Activated naive CD4-positive, alpha-beta T cell treated with Interleukin-2 at 50 U/mL for 16 hours (primary cell): ENCODE results near the gene CTNND2.

Source experiments
- DNase-seq: peaks from one replicate; pipeline ENCODE4 v3.0.0-alpha.2; 2020

CTNND2 gene

DNA sequence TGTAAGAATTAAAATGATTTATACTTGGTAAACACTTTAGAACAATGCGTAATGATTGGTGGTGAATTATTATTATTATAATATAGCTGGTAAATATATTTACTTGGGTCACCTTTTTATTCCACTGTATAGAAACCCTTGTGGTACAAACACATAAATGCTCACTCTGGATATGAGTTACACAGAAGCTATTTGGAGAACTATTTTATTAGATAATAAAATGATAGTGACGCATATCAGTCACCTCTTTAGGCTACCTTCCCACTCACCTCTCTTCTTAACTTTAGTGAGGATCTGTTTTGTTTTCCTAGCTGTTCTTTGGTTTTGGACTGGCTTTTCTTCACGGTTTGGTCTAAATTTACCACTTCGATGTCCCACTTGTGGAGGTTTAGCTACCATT lies 605.4 kb downstream of the CTNND2 start:
- no peak for DNase-seq

DNA sequence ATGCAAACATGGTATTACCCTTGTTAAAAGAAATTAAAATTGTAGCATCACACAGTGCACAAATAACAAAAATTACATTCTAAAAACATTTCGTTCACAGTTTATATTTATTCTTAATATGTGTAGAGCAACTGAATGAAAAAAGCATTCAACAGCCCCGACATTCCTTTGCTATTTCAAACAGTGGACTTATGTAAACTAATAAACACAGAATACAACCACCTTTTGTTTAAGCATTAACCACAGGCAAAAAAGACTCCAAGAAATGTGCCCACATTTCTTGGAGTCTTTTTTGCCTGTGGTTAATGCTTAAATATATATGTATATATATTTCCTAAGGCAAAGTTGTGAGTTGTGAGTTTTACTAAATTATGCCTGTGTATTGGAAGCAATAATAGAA lies 610.7 kb downstream of the CTNND2 start:
- no peak for DNase-seq

DNA sequence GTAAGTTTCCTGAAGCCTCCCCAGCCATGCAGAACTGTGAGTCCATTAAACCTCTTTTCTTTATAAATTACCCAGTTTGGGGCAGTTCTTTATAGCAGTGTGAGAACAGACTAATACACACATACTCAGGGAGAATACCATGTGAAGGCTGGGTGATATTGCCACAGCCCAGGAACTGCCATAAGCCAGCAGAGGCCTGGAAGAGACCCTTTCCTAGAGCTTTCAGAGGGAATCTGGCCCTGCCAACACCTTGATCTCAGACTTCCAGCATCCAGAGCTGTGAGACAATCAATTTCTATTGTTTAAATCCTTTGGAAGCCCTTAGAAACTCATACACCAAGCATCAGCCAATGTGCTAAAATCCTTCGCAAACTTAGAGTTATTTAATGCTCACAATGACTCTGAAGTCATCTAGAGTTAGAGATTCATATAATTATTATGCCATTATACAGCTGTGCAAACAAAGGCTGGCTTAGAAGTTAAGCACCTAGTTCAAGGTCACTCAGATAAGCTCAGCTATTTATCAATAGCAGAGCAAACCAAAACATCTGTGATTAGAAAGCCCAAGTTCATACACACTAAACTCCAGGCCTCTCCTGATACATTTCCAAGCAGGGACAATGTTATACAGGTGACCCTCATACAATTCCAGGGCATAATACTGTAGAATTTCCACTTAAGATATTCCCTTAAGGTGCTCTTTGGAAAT lies 611.4 kb downstream of the CTNND2 start:
- DNase-seq = no peak

DNA sequence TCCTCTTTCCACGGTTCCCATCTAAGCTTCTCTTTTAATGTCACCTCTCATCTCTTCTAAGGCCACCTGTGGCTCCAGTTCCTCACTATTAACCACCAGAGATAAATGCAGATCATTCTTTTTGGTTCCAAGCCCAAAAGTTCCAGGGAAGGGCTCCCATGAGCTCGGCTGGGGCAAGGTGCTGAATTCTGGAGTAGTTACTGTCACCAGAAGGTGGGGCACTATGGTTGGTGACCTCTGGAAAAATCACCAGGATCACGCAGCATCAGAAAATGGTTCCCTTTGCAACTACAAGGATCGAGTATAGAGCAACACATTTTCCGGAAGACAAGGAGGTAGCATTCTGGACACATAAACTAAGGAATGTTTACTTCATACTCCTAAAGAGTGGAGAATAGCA lies 614.5 kb downstream of the CTNND2 start:
- DNase-seq = no peak

DNA sequence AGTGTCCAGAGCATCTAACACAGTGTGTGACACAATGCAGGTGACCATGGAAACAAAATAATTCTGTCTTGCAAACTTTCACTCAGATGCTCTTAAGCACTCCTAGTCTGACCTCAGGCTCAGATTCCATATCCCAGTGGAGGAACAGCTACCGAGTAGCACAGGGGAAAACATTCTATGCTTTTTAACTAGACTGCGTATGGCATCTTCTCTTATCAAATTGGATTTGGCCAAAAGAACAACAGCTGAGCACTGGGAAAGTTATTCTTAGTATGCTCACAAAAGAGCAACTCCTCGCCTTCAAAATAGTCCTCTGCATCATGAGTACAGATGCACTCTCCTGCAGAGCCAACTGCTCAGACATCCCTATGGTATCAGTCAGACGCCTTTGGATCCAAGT lies 615.0 kb downstream of the CTNND2 start:
- no peak for DNase-seq

DNA sequence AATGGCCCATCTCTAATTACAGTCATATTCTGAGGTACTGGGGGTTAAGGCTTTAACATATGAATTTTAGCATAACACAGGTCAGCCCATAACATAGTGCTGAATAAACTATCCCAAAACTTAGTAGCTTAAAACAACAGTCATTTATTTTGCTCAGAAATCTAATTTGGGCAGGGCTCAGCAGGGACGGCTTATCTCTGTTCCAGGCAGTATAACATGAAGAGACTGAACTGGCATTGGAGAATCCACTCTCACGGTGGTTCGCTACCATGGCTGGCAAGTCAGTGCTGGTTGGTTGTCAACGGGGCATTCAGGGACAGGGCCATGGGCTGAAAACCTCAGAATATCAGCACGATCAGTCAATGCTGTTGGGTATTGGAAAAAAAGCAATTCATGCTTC lies 622.4 kb downstream of the CTNND2 start:
- no peak for DNase-seq

DNA sequence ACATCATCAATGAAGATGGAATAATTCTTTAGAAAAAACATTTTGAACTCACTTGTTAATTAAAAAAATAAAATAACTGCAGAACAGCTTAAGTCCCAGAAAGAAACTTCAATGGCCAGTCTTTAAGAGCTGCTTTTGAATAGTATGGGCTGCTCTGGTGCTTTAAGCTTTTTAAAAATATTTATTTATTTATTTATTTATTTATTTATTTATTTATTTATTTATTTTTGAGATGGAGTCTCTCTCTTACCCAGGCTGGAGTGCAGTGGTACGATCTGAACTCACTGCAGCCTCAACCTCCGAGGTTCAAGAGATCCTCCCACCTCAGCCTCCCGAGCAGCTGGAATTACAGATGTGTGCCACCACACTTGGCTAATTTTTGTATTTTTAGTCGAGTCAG lies 626.9 kb downstream of the CTNND2 start:
- DNase-seq = no peak

DNA sequence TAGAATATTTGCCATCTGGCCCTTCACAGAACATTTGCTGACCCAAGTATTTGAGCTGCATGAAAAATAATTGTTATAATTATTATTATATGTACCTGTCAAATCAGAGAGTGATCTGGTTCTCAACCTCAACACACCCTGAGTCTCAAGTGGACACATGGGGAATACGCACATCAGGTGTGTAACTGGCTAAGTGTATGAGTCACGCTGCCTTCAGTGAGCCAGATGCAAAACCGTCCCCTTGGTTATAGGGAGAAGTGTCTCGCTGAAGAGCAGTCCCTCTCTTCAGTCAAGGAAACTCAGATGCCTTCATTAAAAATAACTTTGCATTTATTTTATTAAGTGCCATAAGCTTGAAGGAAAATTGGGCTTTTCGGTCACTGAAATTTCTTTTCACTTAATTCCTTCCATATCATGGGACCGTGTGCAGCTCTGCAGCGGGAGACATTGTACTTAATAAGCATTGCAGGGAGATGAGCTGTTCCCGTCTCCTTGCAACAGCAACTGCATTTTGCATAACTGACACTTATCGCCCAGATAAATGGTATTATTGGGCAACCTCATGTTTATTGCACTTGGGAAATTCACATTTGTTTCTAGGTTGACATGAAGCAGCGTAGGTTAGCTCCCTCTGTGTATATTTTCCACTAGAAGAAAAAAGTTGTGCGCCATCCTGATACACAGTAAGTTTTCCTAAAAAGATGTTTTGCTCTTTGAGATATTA lies 630.9 kb downstream of the CTNND2 start:
- no peak for DNase-seq

DNA sequence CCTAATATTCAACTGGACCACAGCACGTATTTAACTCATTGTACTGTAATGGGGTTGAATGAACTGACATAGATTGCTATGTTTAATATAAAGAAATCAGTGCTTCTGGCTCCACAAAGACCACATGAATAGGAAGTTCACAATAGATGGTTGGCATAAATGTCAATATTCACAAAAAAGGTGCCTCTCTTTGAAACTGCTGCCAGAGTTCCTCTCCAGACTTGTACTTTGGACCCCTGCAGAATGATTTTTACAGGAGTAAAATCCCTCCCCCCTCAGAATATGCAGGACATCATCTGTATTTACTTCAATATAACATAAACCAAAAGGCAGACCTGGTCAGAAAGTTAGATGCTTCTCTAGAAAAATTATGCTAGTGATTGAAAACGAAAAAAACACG lies 634.7 kb downstream of the CTNND2 start:
- DNase-seq = no peak

DNA sequence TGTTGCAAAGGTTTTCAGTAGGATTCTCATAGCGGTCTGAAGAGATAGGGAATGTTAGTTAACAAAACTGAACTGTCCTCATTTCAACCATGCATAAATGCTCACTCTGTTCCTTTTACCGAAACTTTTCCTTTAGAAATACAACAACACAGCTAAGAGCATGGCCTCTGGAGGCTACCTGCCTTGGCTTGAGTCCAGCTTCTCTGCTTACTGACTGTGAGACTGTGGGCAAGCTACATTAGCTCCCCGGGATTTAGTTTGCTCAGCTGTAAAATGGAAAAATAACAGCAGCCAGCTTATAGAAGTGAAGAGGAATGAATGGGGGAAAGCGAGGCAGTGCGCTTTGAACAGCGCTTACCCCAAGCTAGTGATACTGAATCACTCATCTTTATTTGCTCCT lies 635.4 kb downstream of the CTNND2 start:
- DNase-seq = no peak

DNA sequence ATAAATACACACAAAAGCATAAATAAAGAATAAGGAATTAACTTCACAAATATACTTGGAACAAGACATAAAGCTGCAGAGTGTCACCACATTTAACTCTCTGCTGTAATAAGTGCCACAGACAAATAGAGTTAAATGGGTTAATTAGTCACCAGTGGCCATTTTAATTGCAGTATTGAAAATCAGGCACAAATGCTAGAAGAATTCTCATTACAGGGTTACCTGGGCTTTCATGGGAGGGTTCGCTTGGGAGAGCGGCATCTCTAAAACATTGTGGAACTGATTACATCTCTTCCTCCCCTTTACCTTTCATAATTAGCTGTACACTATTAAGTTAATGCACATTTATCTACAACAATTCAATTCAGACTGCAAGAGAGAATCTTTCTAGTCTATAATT lies 637.9 kb downstream of the CTNND2 start:
- DNase-seq = no peak

DNA sequence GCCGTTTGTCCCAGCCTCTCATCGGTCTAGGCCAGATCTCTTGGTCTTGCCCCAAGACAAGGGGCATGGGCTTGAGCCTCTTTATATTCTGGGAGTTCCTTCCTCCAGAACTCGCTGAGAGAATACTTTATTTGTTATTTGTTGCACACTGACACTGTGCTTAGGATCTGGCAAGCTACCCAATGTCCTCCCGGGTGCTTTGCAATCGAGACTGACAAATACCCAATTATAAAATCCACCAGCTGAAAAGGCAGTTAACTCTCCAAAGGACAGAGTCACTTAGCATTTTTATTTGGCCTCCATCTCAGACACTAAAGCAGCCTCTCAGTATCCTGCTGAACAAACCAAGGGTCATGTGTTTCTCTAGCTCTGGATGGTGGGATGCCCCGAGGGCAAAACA lies 643.0 kb downstream of the CTNND2 start:
- no peak for DNase-seq

DNA sequence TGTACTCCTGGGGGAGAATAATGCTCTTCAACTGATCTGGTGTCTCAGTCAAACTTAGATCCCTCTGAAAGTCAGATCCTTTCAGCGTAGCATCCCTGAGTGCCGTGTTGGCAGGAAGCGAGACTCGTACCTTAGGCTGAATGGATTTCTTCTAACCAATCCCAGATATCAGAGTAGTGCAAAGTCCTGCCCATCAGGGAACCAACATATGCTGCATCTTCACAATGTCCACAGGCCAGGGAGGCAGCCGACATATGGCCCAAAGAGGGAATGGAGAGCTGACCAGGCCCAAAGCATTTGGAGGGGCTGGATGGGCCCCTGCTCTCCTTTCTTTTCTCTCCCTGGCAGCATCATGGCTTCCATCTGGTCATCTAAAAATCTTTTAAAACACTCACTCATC lies 646.2 kb downstream of the CTNND2 start:
- DNase-seq = no peak

DNA sequence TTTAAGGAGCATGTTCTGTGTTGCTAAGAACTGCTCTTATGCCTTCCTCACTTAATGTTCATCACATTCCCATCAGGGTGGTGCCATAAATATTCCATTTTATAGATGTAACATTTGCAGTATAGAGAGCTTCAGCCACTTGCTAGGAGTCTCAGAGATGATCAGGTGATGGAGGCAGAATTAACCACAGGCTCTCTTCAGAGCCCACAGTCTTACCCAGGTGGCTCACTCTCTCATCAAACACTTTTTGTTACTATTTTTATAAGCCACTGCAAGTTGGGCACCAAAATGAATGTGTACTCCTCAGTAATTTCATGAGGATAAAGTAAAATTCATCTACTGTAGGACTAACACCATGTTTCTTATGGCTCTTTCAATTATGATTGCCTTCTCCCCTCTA lies 651.7 kb downstream of the CTNND2 start:
- no peak for DNase-seq

DNA sequence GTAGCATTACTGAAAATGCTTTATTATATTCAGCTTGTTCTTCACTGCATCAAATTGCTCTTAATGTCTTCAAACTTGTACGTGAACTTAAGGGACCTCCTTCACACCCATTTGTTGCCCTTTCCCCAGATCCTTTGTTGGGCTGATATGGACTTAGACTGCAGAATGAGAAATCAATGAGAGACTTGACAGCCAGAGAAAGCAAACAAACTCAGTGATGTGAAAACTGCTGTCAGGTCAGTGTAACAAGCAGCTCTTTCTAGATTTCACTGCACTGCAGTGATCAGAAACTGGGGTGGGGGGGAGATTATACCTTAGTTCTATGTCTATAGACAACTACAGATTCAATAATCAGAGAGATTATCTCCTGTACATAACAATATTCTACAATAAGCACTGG lies 652.2 kb downstream of the CTNND2 start:
- no peak for DNase-seq

DNA sequence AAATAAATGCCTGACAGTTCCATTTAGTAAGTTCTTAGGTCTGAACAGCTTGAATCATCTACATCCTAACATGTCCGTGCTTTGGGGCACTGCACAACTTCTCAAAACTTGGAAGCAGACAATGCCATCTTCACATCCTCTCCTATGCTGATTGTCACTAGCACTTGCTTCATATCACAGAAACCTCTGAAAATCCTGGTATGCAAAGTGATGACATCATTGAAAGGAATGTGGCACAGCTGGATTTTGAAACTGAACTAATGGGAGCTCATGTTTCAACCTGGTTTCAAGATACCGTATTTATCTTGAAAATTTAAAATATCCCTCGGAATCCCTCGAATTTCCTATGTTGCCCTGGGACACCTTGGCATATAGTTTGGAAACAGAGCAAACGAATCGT lies 653.0 kb downstream of the CTNND2 start:
- no peak for DNase-seq

DNA sequence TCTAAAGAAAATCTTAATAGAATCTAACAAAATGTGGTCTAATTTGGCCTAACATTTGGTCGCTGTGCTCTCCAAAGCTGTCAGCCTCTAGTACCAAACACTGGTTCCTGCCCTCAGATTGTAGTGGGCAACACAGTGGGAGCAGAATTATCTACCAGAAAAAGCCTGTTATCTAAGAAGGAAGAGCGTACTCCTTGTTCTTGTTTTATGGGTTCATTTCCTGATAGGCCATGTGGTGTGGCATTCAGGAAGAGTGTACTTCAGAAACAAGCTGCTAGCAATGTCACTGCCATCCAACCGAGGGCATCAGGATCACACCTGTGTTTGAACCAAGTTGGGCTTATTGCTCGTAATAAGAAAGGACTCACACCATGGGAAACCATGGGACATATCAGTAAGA lies 655.3 kb downstream of the CTNND2 start:
- DNase-seq = no peak

DNA sequence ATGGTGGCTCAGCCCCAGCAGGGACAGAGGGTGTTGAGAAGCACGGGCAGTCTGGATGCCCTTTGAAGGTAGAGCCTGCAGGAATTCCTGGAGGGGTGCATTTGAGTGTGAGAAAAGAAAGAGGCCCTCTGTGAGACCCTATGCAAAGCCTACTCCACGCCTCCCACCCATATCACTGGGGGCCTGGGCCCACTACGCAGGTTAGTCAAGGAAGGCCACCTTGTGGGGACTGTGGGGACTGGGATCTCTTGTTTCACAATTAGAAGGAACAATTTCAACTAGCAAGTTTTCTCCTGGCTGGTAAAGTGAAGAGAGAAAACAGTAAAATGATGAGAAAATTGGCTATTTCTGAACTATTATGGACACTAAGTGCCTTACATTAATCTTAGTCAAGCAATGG lies 657.0 kb downstream of the CTNND2 start:
- no peak for DNase-seq

DNA sequence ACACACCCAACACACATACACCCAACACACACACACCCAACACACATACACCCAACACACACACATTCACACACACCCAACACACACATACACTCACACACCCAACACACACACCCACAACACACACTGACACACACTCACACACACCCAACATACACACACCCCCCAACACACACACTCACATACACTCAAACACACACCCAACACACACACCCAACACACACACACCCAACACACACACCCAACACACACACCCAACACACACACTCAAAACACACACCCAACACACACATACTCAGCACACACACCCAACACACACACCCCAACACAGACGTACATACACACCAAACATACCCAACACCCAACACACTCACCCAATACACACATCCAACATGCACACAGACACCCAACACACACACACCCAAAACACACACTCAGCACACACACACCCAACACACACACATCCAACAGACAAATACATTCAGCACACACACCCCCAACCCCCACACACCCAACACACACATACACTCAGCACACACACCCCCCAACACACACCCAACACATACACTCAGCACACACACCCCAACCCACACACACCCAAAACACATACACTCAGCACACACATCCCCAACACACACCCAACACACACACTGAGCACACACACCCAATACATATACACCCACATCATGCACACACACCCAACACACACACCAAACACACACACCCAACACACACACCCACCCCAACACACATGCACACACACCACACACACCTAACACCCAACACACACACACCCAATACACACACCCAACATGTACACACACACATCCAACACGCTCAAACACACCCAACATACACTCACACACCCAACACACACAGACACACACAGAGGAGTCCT lies 663.7 kb downstream of the CTNND2 start:
- DNase-seq = no peak

DNA sequence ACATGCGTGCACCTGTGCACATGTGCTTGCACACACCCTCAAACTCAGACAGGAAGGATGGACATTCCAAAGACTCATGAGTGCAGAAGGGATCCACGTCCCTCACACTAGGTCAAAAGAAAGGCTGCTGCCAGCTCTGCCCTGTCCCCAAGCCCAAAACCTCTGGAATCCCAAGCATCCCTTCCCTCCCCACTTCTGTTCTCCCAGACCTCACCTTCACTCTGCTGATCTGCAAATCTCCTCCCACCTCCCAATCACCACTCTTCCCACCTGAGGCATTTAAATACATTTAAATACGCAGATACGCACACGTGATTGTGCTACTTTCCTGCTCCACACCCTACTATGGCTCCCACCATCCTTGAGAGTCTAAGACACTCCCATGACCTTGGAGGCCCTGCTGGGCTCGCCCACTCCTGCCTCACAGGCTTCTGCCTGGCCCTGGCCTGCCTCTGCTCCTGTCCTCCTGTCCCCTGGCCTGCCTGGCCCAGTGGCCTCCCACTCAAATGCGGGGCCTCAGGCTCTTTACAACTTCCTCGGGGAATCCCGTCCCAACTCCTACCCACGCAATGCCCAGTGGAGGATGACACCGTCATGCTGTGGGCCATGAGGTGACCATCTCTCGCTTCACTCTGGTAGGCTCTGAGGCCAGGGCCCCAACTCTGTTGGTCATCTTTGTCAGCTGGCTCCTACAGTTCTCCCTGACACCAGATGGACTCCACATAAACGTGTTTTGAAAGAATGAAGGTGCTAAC lies 664.8 kb downstream of the CTNND2 start:
- DNase-seq = no peak

DNA sequence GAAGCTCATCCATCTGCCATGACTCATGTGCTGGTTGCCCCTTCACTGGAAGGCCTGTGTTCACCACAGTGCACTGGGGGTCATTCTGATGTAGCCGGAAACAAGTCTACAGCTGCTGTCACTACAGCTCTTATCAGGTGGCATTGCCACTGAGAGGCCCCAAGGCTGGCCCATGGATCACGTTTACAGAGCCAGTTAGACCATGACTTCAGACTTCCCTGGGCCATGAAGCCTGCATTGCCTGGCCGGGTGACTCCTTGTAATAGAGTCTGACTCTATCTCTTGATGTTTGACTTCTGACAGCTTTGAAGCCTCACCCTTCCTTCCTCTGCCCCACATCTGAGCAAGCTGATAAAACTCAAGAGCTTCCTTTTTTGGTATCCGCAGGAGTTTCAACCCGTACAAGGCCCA lies 669.7 kb downstream of the CTNND2 start:
- DNase-seq = no peak

DNA sequence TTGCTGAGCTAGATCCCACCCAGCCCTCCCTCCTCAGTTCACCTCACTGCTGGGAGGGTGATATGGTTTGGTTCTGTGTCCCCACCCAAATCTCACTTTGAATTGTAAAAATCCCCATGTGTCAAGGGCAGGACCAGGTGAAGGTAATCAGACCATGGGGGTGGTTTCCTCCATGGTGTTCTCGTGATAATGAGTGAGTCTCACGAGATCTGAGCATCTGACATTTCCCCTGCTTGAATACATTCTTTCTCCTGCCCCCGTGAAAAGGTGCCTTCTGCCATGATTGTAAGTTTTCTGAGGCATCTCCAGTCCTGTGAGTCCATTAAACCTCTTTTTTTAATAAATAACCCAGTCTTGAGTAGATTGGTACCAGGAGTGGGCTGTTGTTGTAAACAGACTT lies 673.4 kb downstream of the CTNND2 start:
- no peak for DNase-seq

DNA sequence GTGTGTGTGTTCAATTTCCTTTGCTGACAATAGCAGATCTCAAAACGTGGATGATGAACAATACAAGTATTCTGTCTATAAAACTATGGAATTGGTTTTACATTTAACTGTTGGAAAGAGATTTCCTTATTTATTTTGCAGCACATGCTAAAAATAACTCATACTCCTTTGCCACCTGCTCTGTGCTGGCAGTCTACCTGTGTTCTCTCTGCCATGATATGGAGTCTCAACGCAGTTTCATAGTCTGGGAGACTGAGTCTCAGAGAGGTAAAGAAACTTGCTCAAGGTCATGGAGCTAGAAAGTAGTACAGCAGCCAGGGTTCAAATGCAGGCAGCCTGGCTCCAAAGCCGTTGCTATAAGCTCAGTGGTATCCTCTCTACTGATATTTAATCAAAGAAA lies 677.2 kb downstream of the CTNND2 start:
- DNase-seq = no peak
